Measurements from ENCODE around the gene ANXA2. TPM values are rescaled to one million over a fixed set of nuclear protein-coding genes. Genes with fewer than 3 reads are reported as not detected.

Gene ANXA2
- polyA plus RNA-seq, 1 donor (not counting 4 experiments of a cell fraction or from before 2014, with no cell fraction given), result 11,017 TPM

DNA sequence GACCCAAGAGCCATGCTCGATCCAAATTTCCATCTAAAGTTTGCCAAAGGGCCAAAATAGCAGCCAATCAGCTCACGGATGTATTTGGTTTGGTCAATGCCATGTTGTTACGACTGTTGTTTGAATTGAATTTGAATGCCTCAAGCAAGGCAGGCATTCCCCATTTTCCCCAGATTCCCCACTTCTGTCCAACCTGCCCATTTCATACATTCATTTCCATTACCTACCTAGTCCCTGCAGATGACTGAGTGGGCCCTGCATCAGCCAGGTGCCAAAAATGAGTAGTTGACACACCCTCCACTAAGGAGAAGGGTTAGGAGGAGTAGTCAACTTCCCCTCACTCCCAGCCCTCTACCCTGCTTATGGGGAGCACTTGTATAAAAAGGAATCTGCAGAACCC, 51.7 kb downstream of the ANXA2 start:
- Histone ChIP-seq H4K20me1 (ENCODE audit: control insufficient read depth, extremely low read depth, insufficient read depth, low read length) (peaks cover 56% of the 10 kb centered on the region), H3K27me3 (ENCODE audit: control insufficient read depth, extremely low read depth, insufficient read depth, low read length) (no peaks in the 10 kb centered on the region), H3K27ac (ENCODE audit: control insufficient read depth, insufficient read depth, low read length) (no peak overlapping the region), H3K4me3 (ENCODE audit: control insufficient read depth in 2 of 3, extremely low read depth in 1 of 3, insufficient read depth in 2 of 3, low read depth in 1 of 3, low read length in 3 of 3) (no peak overlapping the region), H3K79me2 (ENCODE audit: control insufficient read depth, insufficient read depth, low read length) (no peaks in the 10 kb centered on the region), H3K36me3 (ENCODE audit: control insufficient read depth in 2 of 2, extremely low read depth in 1 of 2, insufficient read depth in 2 of 2, low read length in 2 of 2) (peaks cover 21 to 37% of the 10 kb centered on the region in 2 experiments), H2AFZ (ENCODE audit: control insufficient read depth, low read length) (no peak overlapping the region), H3K9ac (ENCODE audit: control insufficient read depth, extremely low read depth, insufficient read depth, low read length) (no peak overlapping the region), H3K4me2 (ENCODE audit: control insufficient read depth, extremely low read depth, insufficient read depth, low read depth, low read length) (no peak overlapping the region), H3K9me1 (ENCODE audit: control insufficient read depth, extremely low read depth, insufficient read depth, low read length) (peaks cover 2% of the 10 kb centered on the region), H3K4me1 (ENCODE audit: control insufficient read depth, extremely low read depth, insufficient read depth, low read length) (no peaks in the 10 kb centered on the region), H3K9me3 (ENCODE audit: control insufficient read depth, low read depth, low read length) (no peaks in the 10 kb centered on the region)
- DNase-seq (ENCODE audit: low read depth, low spot score) (peak; percentile 15), FAIRE-seq (no peak)
- TF ChIP-seq CTCF (optimal IDR thresholded peaks at IDR 0.05 in 1 of 3, IDR thresholded peaks at IDR 0.05 in 1 of 3, conservative IDR thresholded peaks at IDR 0.05 in 1 of 3; ENCODE audit: extremely low read depth in 1 of 3, insufficient read depth in 2 of 3, low read length in 3 of 3), result no peak
- no peak for TF ChIP-seq EZH2 (IDR thresholded peaks at IDR 0.05; ENCODE audit: low read length)
- dilution Hi-C loops (cut with MboI; ENCODE audit: extremely low pct_ligation_motif_present, low sequenced_read_pairs), result no loop called here

DNA sequence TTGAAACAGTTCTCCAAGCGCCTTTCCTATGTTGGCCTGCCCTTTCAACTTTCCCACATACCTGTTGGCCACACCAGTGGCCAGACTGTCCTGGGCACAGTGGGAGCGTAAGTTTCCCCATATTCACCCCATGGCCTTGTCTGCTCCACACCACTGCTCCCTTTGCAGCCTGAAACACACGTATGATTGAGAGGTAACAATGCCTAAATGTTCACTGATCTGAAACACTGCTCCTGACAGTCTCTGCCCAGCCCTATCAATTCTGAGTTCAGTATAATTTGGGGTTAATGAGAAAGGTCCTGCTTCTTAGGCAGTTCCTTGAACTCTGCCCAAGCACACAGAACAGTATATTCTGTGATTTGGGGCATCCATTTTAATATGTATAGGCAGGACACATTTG, 52.2 kb downstream of the ANXA2 start:
- Histone ChIP-seq H3K79me2 (ENCODE audit: control insufficient read depth, insufficient read depth, low read length) (no peaks in the 10 kb centered on the region), H3K4me3 (ENCODE audit: control insufficient read depth in 2 of 3, extremely low read depth in 1 of 3, insufficient read depth in 2 of 3, low read depth in 1 of 3, low read length in 3 of 3) (no peak overlapping the region), H3K36me3 (ENCODE audit: control insufficient read depth in 2 of 2, extremely low read depth in 1 of 2, insufficient read depth in 2 of 2, low read length in 2 of 2) (peaks cover 18 to 32% of the 10 kb centered on the region in 2 experiments), H3K9ac (ENCODE audit: control insufficient read depth, extremely low read depth, insufficient read depth, low read length) (no peak overlapping the region), H3K9me1 (ENCODE audit: control insufficient read depth, extremely low read depth, insufficient read depth, low read length) (no peaks in the 10 kb centered on the region), H3K27ac (ENCODE audit: control insufficient read depth, insufficient read depth, low read length) (no peak overlapping the region), H3K4me1 (ENCODE audit: control insufficient read depth, extremely low read depth, insufficient read depth, low read length) (no peaks in the 10 kb centered on the region), H4K20me1 (ENCODE audit: control insufficient read depth, extremely low read depth, insufficient read depth, low read length) (peaks cover 51% of the 10 kb centered on the region), H3K27me3 (ENCODE audit: control insufficient read depth, extremely low read depth, insufficient read depth, low read length) (no peaks in the 10 kb centered on the region), H2AFZ (ENCODE audit: control insufficient read depth, low read length) (no peak overlapping the region), H3K9me3 (ENCODE audit: control insufficient read depth, low read depth, low read length) (no peaks in the 10 kb centered on the region), H3K4me2 (ENCODE audit: control insufficient read depth, extremely low read depth, insufficient read depth, low read depth, low read length) (no peak overlapping the region)
- DNase-seq (ENCODE audit: low read depth, low spot score) (no peak), FAIRE-seq (no peak)
- TF ChIP-seq CTCF (optimal IDR thresholded peaks at IDR 0.05 in 1 of 3, IDR thresholded peaks at IDR 0.05 in 1 of 3, conservative IDR thresholded peaks at IDR 0.05 in 1 of 3; ENCODE audit: extremely low read depth in 1 of 3, insufficient read depth in 2 of 3, low read length in 3 of 3) (no peak), EZH2 (IDR thresholded peaks at IDR 0.05; ENCODE audit: low read length) (no peak)
- dilution Hi-C loops (cut with MboI; ENCODE audit: extremely low pct_ligation_motif_present, low sequenced_read_pairs), result no loop called here
